Measurements from ENCODE around the gene TMEM178B. TPM values are rescaled to one million over a fixed set of nuclear protein-coding genes. Genes with fewer than 3 reads are reported as not detected.
A peak's percentile ranks its signal among the peaks of the same experiment; 100 is the strongest.

Gene TMEM178B
- total RNA-seq, 2 donors from 2014 or later, result 1.7 to 4.1 TPM

GRCh38 chr7:141198194-141198958 lies 124.5 kb downstream of the TMEM178B start:
- 90 to 92% methylated on average over 4 to 10 of the region's 12 CpGs for WGBS, 2 experiments (ENCODE audit: insufficient coverage in 1 of 2, insufficient read length in 1 of 2)
- Mint-ChIP-seq H3K36me3 (ENCODE audit: low read depth) (no peaks in the 10 kb centered on the region), H3K9me3 (no peaks in the 10 kb centered on the region), H3K4me3 (no peak overlapping the region), H3K27ac (no peak overlapping the region), H3K4me1 (peaks cover 13% of the 10 kb centered on the region), H3K27me3 (ENCODE audit: insufficient read depth) (no peaks in the 10 kb centered on the region)
- Histone ChIP-seq H3K4me1 (ENCODE audit: control insufficient read depth, insufficient read depth, low read length) (peaks cover 4% of the 10 kb centered on the region), H3K27me3 (ENCODE audit: control insufficient read depth, insufficient read depth, low read length, poor library complexity, severe bottlenecking) (no peaks in the 10 kb centered on the region), H3K36me3 (ENCODE audit: control insufficient read depth, insufficient read depth, low read length) (no peaks in the 10 kb centered on the region), H3K9me3 (ENCODE audit: control insufficient read depth, low read length) (no peaks in the 10 kb centered on the region), H3K9ac (ENCODE audit: extremely low read depth, low read length, poor library complexity, severe bottlenecking) (peak overlapping the region; percentile 11), H3K27ac (ENCODE audit: low read depth, low read length) (no peak overlapping the region), H3K4me3 (ENCODE audit: low read length) (no peak overlapping the region)
- TF ChIP-seq CTCF (conservative IDR thresholded peaks at IDR 0.05), result no peak
- no peak for DNase-seq

GRCh38 chr7:141200191-141201108 lies 126.6 kb downstream of the TMEM178B start:
- no peak overlapping the region for H3K4me3 Mint-ChIP-seq
- Histone ChIP-seq H3K4me1 (ENCODE audit: control insufficient read depth, insufficient read depth, low read length) (peaks cover 4% of the 10 kb centered on the region), H3K9ac (ENCODE audit: extremely low read depth, low read length, poor library complexity, severe bottlenecking) (no peak overlapping the region), H3K36me3 (ENCODE audit: control insufficient read depth, insufficient read depth, low read length) (no peaks in the 10 kb centered on the region), H3K4me3 (ENCODE audit: low read length) (no peak overlapping the region), H3K9me3 (ENCODE audit: control insufficient read depth, low read length) (no peaks in the 10 kb centered on the region), H3K27ac (ENCODE audit: low read depth, low read length) (no peak overlapping the region), H3K27me3 (ENCODE audit: control insufficient read depth, insufficient read depth, low read length, poor library complexity, severe bottlenecking) (no peaks in the 10 kb centered on the region)
- H3K9me3 Mint-ChIP-seq, result no peaks in the 10 kb centered on the region
- H3K4me1 Mint-ChIP-seq, result peaks cover 13% of the 10 kb centered on the region
- no peaks in the 10 kb centered on the region for H3K27me3 Mint-ChIP-seq (ENCODE audit: insufficient read depth)
- H3K27ac Mint-ChIP-seq, result no peak overlapping the region
- H3K36me3 Mint-ChIP-seq (ENCODE audit: low read depth), result no peaks in the 10 kb centered on the region
- no peak for TF ChIP-seq CTCF (conservative IDR thresholded peaks at IDR 0.05)
- WGBS, 2 experiments (ENCODE audit: insufficient coverage in 1 of 2, insufficient read length in 1 of 2), result 91 to 95% methylated on average over 10 to 14 of the region's 14 CpGs
- DNase-seq, result no peak

- Mint-ChIP-seq H3K36me3 (ENCODE audit: low read depth) (no peaks in the 10 kb centered on the region), H3K9me3 (no peaks in the 10 kb centered on the region), H3K4me1 (peaks cover 13% of the 10 kb centered on the region), H3K27me3 (ENCODE audit: insufficient read depth) (no peaks in the 10 kb centered on the region), H3K27ac (no peak overlapping the region), H3K4me3 (no peak overlapping the region)
- H3K4me1 ChIP-seq (ENCODE audit: control insufficient read depth, insufficient read depth, low read length), result peaks cover 4% of the 10 kb centered on the region
- H3K9ac ChIP-seq (ENCODE audit: extremely low read depth, low read length, poor library complexity, severe bottlenecking), result no peak overlapping the region
- no peak for DNase-seq
- no peak overlapping the region for H3K27ac ChIP-seq (ENCODE audit: low read depth, low read length)
- 86 to 90% methylated on average over 6 to 11 of the region's 11 CpGs for WGBS, 2 experiments (ENCODE audit: insufficient coverage in 1 of 2, insufficient read length in 1 of 2)
- no peaks in the 10 kb centered on the region for H3K36me3 ChIP-seq (ENCODE audit: control insufficient read depth, insufficient read depth, low read length)
- no peaks in the 10 kb centered on the region for H3K27me3 ChIP-seq (ENCODE audit: control insufficient read depth, insufficient read depth, low read length, poor library complexity, severe bottlenecking)
- H3K9me3 ChIP-seq (ENCODE audit: control insufficient read depth, low read length), result no peaks in the 10 kb centered on the region
- no peak overlapping the region for H3K4me3 ChIP-seq (ENCODE audit: low read length)
- no peak for TF ChIP-seq CTCF (conservative IDR thresholded peaks at IDR 0.05)
Measured at GRCh38 chr7:141201145-141201885, 127.5 kb downstream of the TMEM178B start.
